Measurements from ENCODE around the gene PTBP1. TPM values are rescaled to one million over a fixed set of nuclear protein-coding genes. Genes with fewer than 3 reads are reported as not detected.
"Not testable (repeated sequence)": the region's sequence is repeated elsewhere in the genome, so short reads cannot be mapped to it uniquely, and the experiment has no call there.

Gene PTBP1
- total and polyA plus RNA-seq, 2 donors (not counting 3 experiments of a cell fraction or from before 2014, with no cell fraction given): 382 to 623 TPM

- H3K9me1 ChIP-seq (replicated peaks; ENCODE audit: control insufficient read depth, extremely low read depth, insufficient read depth, low read length): no peaks in the 10 kb centered on the region
- no peaks in the 10 kb centered on the region for H3K4me1 ChIP-seq (ENCODE audit: control insufficient read depth, extremely low read depth, insufficient read depth, low read length)
- H4K20me1 ChIP-seq (replicated peaks; ENCODE audit: control insufficient read depth, extremely low read depth, insufficient read depth, low read length): no peaks in the 10 kb centered on the region
- H2AFZ ChIP-seq (ENCODE audit: low read depth, low read length): no peak overlapping the region
- FAIRE-seq (no peak), DNase-seq (ENCODE audit: low read depth, low spot score) (no peak)
- H3K27me3 ChIP-seq (ENCODE audit: control insufficient read depth in 2 of 2, insufficient read depth in 2 of 2, low read length in 2 of 2): no peaks in the 10 kb centered on the region
- ChIA-PET POLR2A (no interaction called here), CTCF (no interaction called here)
- H3K9ac ChIP-seq (replicated peaks; ENCODE audit: extremely low read depth, insufficient read depth, low read length): no peak overlapping the region
- intact Hi-C loops (cut with micrococcal nuclease) (no loop called here), dilution Hi-C loops (cut with MboI; ENCODE audit: extremely low pct_ligation_motif_present, low sequenced_read_pairs) (no loop called here)
- TF ChIP-seq POLR2AphosphoS5 (IDR thresholded peaks at IDR 0.05; ENCODE audit: insufficient read depth, low read depth, low read length): no peak
- no peak for TF ChIP-seq MYC (IDR thresholded peaks at IDR 0.05; ENCODE audit: low read depth, low read length)
- TF ChIP-seq FOS (IDR thresholded peaks at IDR 0.05; ENCODE audit: borderline replicate concordance, insufficient read depth, low read length): no peak
- no peak for TF ChIP-seq CTCF (IDR thresholded peaks at IDR 0.05; ENCODE audit: extremely low read depth in 1 of 2, insufficient read depth in 1 of 2, low read depth in 1 of 2, low read length in 2 of 2)
- no peak for TF ChIP-seq EZH2 (IDR thresholded peaks at IDR 0.05; ENCODE audit: borderline replicate concordance, low read depth, low read length, severe bottlenecking)
- TF ChIP-seq POLR2A (IDR thresholded peaks at IDR 0.05; ENCODE audit: low read depth, low read length): no peak
- TF ChIP-seq MAX (IDR thresholded peaks at IDR 0.05; ENCODE audit: insufficient read depth, insufficient read length): no peak
- TF ChIP-seq GATA2 (IDR thresholded peaks at IDR 0.05; ENCODE audit: insufficient read depth, insufficient read length, low read depth, low read length): no peak
- TF ChIP-seq JUN (IDR thresholded peaks at IDR 0.05; ENCODE audit: borderline replicate concordance, insufficient read depth, insufficient read length, low read depth): no peak
- no TSS peak for BruUV-seq (replicated peaks)
- H3K4me2 ChIP-seq (ENCODE audit: insufficient read depth, low read length): no peak overlapping the region
- H3K9me3 ChIP-seq (replicated peaks; ENCODE audit: control insufficient read depth, insufficient read depth, low read length): no peaks in the 10 kb centered on the region
- no peaks in the 10 kb centered on the region for H3K79me2 ChIP-seq (ENCODE audit: control insufficient read depth, insufficient read depth, low read length)
- no peak overlapping the region for H3K4me3 ChIP-seq (replicated peaks in 1 of 3; ENCODE audit: insufficient read depth in 1 of 3, low read depth in 1 of 3, low read length in 3 of 3)
- no peaks in the 10 kb centered on the region for H3K36me3 ChIP-seq (ENCODE audit: control insufficient read depth in 2 of 2, extremely low read depth in 1 of 2, insufficient read depth in 2 of 2, low read length in 2 of 2)
- H3K27ac ChIP-seq (ENCODE audit: insufficient read depth, low read depth, low read length): no peak overlapping the region
Observed at GRCh38 chr19:853014-853585, 55.8 kb downstream of the PTBP1 start.

- H4K20me1 ChIP-seq (replicated peaks; ENCODE audit: control insufficient read depth, extremely low read depth, insufficient read depth, low read length); dilution Hi-C loops (cut with MboI; ENCODE audit: extremely low pct_ligation_motif_present, low sequenced_read_pairs); H3K4me2 ChIP-seq (ENCODE audit: insufficient read depth, low read length); DNase-seq (ENCODE audit: low read depth, low spot score); intact Hi-C loops (cut with micrococcal nuclease); FAIRE-seq; H3K27me3 ChIP-seq (ENCODE audit: control insufficient read depth in 2 of 2, insufficient read depth in 2 of 2, low read length in 2 of 2); H3K4me3 ChIP-seq (replicated peaks in 1 of 3; ENCODE audit: insufficient read depth in 1 of 3, low read depth in 1 of 3, low read length in 3 of 3); H3K9ac ChIP-seq (replicated peaks; ENCODE audit: extremely low read depth, insufficient read depth, low read length); POLR2A ChIA-PET; H3K9me1 ChIP-seq (replicated peaks; ENCODE audit: control insufficient read depth, extremely low read depth, insufficient read depth, low read length); CTCF ChIA-PET; H3K79me2 ChIP-seq (ENCODE audit: control insufficient read depth, insufficient read depth, low read length); H2AFZ ChIP-seq (ENCODE audit: low read depth, low read length); BruUV-seq (replicated peaks); H3K36me3 ChIP-seq (ENCODE audit: control insufficient read depth in 2 of 2, extremely low read depth in 1 of 2, insufficient read depth in 2 of 2, low read length in 2 of 2); H3K9me3 ChIP-seq (replicated peaks; ENCODE audit: control insufficient read depth, insufficient read depth, low read length); H3K4me1 ChIP-seq (ENCODE audit: control insufficient read depth, extremely low read depth, insufficient read depth, low read length); H3K27ac ChIP-seq (ENCODE audit: insufficient read depth, low read depth, low read length): not testable (repeated sequence)
Observed at GRCh38 chr19:853614-854220, 56.5 kb downstream of the PTBP1 start.

Measured in endothelial cell of umbilical vein (primary cell).